PC-3 (cell line): ENCODE data around the gene CPNE7. TPM values are rescaled to one million over a fixed set of nuclear protein-coding genes. Genes with fewer than 3 reads are reported as not detected.

Experiments used
- ATAC-seq: fragments of 200-7000 bp; cut with Tn5 transposase; 2 replicates; pipeline ENCODE4 v1.9.1; 2020; ENCODE audit warnings: mild to moderate bottlenecking, moderate library complexity
- BruUV-seq: library from RNA; stranded (reverse); fragments of 400-500 nt; replicated peaks from 2 replicates; lab custom pipeline; 2021; lab: Mats Ljungman, UMichigan
- CTCF ChIA-PET: fragments of 300-600 bp; sonication (Branson Sonifier 250); formaldehyde crosslinking; loops from one replicate; lab custom pipeline; 2022; ENCODE audit warnings: antibody characterized with exemption; lab: Charles Lee
- POLR2A ChIA-PET: fragments of 300-600 bp; sonication (Branson Sonifier 250); formaldehyde crosslinking; loops from one replicate; lab custom pipeline; 2022; ENCODE audit warnings: antibody characterized with exemption; ENCODE audit not compliant: unreplicated experiment; lab: Charles Lee
- DNase-seq: peaks from one replicate; pipeline ENCODE4 v3.0.0-alpha.2; 2015
- H2AFZ ChIP-seq: fragments of 300-600 bp; sonication (generic); 2 replicates; pipeline ENCODE4 v1.6.0; 2016; ENCODE audit warnings: antibody characterized with exemption, low read length
- H3F3A ChIP-seq: fragments of 300-600 bp; sonication (generic); one replicate; pipeline ENCODE4 v1.6.0; 2017; ENCODE audit warnings: antibody characterized with exemption, low read length, control low read depth, mild to moderate bottlenecking; ENCODE audit not compliant: unreplicated experiment
- H3K27ac ChIP-seq: fragments of 300-600 bp; sonication (generic); 2 replicates; pipeline ENCODE4 v1.5.1; 2016; ENCODE audit warnings: mild to moderate bottlenecking, low read length
- H3K27me3 ChIP-seq: fragments of 300-600 bp; sonication (generic); 2 replicates; pipeline ENCODE4 v1.6.1; 2016; ENCODE audit warnings: low read length, mixed read lengths
- H3K36me3 ChIP-seq: fragments of 300-600 bp; sonication (generic); 2 replicates; pipeline ENCODE4 v1.6.1; 2016; ENCODE audit warnings: low read depth, mixed run types, low read length, mixed read lengths
- H3K4me1 ChIP-seq: fragments of 300-600 bp; sonication (generic); 2 replicates; pipeline ENCODE4 v1.5.1; 2016; ENCODE audit warnings: low read length; ENCODE audit not compliant: insufficient read depth
- H3K4me2 ChIP-seq: fragments of 300-600 bp; sonication (generic); 2 replicates; pipeline ENCODE4 v1.6.0; 2016; ENCODE audit warnings: low read length
- H3K4me3 ChIP-seq: fragments of 300-600 bp; sonication (generic); 2 replicates; pipeline ENCODE4 v1.5.1; 2016; ENCODE audit warnings: mild to moderate bottlenecking, low read length, mixed read lengths
- H3K79me2 ChIP-seq: fragments of 300-600 bp; sonication (generic); 2 replicates; pipeline ENCODE4 v1.6.1; 2017; ENCODE audit warnings: low read length, mixed read lengths
- H3K9ac ChIP-seq: fragments of 300-600 bp; sonication (generic); 2 replicates; pipeline ENCODE4 v1.6.0; 2016; ENCODE audit warnings: mild to moderate bottlenecking, low read length
- H3K9me2 ChIP-seq: fragments of 300-600 bp; sonication (generic); replicated peaks from 2 replicates; pipeline ENCODE4 v1.6.1; 2016; ENCODE audit warnings: mixed run types, low read length, mixed read lengths
- H3K9me3 ChIP-seq: fragments of 300-600 bp; sonication (generic); 2 replicates; pipeline ENCODE4 v1.6.1; 2016; ENCODE audit warnings: low read length, mixed read lengths
- H4K20me1 ChIP-seq: fragments of 300-600 bp; sonication (generic); 2 replicates; pipeline ENCODE4 v1.6.1; 2016; ENCODE audit warnings: low read length, mixed read lengths
- CTCF ChIP-seq: fragments of 300-600 bp; sonication (generic); conservative IDR thresholded peaks from 2 replicates; pipeline ENCODE4 v1.5.1; 2017; ENCODE audit warnings: antibody characterized with exemption, low read depth, mild to moderate bottlenecking, low read length
- EZH2 ChIP-seq: fragments of 300-600 bp; sonication (generic); IDR thresholded peaks from one replicate; pipeline ENCODE4 v1.6.1; 2017; ENCODE audit warnings: antibody characterized with exemption, mild to moderate bottlenecking, low read length; ENCODE audit not compliant: unreplicated experiment
- EZH2phosphoT487 ChIP-seq: fragments of 300-600 bp; sonication (generic); IDR thresholded peaks from 2 replicates; pipeline ENCODE4 v1.6.1; 2018; ENCODE audit warnings: mild to moderate bottlenecking, antibody characterized with exemption, low read length, borderline replicate concordance
- intact Hi-C: fragments of 100-400 bp; cut with micrococcal nuclease; formaldehyde crosslinking; loops from 2 replicates; pipeline ENCODE4 v1.9.0; 2023
- total RNA-seq: library from RNA; depleted of rRNA; stranded (reverse); fragments of >200 nt; gene quantifications from 2 replicates; pipeline ENCODE4 v1.2.3, GENCODE V29; 2014

The CPNE7 gene
- total RNA-seq, 1 experiment from 2014 or later: 29.7 TPM

- Histone ChIP-seq H3F3A (peaks cover 6% of the 10 kb centered on the region), H3K9ac (no peak overlapping the region), H3K4me1 (peaks cover 20% of the 10 kb centered on the region), H3K4me3 (no peak overlapping the region), H3K79me2 (peaks cover 17% of the 10 kb centered on the region), H3K36me3 (peaks cover 6% of the 10 kb centered on the region), H3K9me2 (no peaks in the 10 kb centered on the region), H3K4me2 (no peak overlapping the region), H3K27ac (no peak overlapping the region), H3K9me3 (no peaks in the 10 kb centered on the region), H4K20me1 (no peaks in the 10 kb centered on the region), H2AFZ (no peak overlapping the region), H3K27me3 (no peaks in the 10 kb centered on the region)
- no peak for TF ChIP-seq CTCF
- no peak for TF ChIP-seq EZH2phosphoT487
- no peak for TF ChIP-seq EZH2
- DNase-seq: no peak
- ChIA-PET POLR2A (no interaction called here), CTCF (no interaction called here)
- no peak for ATAC-seq
- intact Hi-C loops: no loop called here
- BruUV-seq: no TSS peak
Measured at GRCh38 chr16:89579351-89579750, 3.8 kb downstream of the CPNE7 start.

- H3K9me3 ChIP-seq: no peaks in the 10 kb centered on the region
- H3K4me1 ChIP-seq: peaks cover 19% of the 10 kb centered on the region
- H3K27ac ChIP-seq: peak overlapping the region; percentile 39
- no peak overlapping the region for H3K9ac ChIP-seq
- ATAC-seq (peak; percentile 84), DNase-seq (peak; percentile 89)
- CTCF ChIA-PET: no interaction called here
- H3K9me2 ChIP-seq: no peaks in the 10 kb centered on the region
- intact Hi-C loops: no loop called here
- no peaks in the 10 kb centered on the region for H4K20me1 ChIP-seq
- H3K4me2 ChIP-seq: no peak overlapping the region
- peaks cover 12% of the 10 kb centered on the region for H3K79me2 ChIP-seq
- peaks cover 6% of the 10 kb centered on the region for H3F3A ChIP-seq
- TF ChIP-seq CTCF (no peak), EZH2 (no peak), EZH2phosphoT487 (no peak)
- BruUV-seq: no TSS peak
- no peaks in the 10 kb centered on the region for H3K27me3 ChIP-seq
- no peak overlapping the region for H3K4me3 ChIP-seq
- POLR2A ChIA-PET: no interaction called here
- no peak overlapping the region for H2AFZ ChIP-seq
- H3K36me3 ChIP-seq: peaks cover 6% of the 10 kb centered on the region
Measured at GRCh38 chr16:89581045-89581695, 5.6 kb downstream of the CPNE7 start.

- Histone ChIP-seq H4K20me1 (no peaks in the 10 kb centered on the region), H3K27me3 (no peaks in the 10 kb centered on the region), H3K36me3 (peaks cover 10% of the 10 kb centered on the region), H3K9me2 (no peaks in the 10 kb centered on the region), H3K4me2 (peak overlapping the region; percentile 24), H3K4me1 (peaks cover 19% of the 10 kb centered on the region), H3K27ac (peak overlapping the region; percentile 39), H3F3A (peaks cover 6% of the 10 kb centered on the region), H3K79me2 (peaks cover 4% of the 10 kb centered on the region), H3K9ac (peak overlapping the region; percentile 15; the same call in 1 of the 2 replicates), H2AFZ (no peak overlapping the region), H3K4me3 (no peak overlapping the region), H3K9me3 (no peaks in the 10 kb centered on the region)
- no TSS peak for BruUV-seq
- ATAC-seq (peak; percentile 70), DNase-seq (peak; percentile 51)
- ChIA-PET CTCF (no interaction called here), POLR2A (no interaction called here)
- TF ChIP-seq CTCF: no peak
- no peak for TF ChIP-seq EZH2phosphoT487
- TF ChIP-seq EZH2: no peak
- intact Hi-C loops: no loop called here
Measured at GRCh38 chr16:89581861-89582563, 6.5 kb downstream of the CPNE7 start.
